NCI-H187 treated with DMSO at 0.1 percent for 48 hours (cell line): ENCODE measurements around the gene TSPAN5.
"Not testable (repeated sequence)": the region's sequence is repeated elsewhere in the genome, so short reads cannot be mapped to it uniquely, and the experiment has no call there.

Experiments
- DNase-seq: peaks from one replicate; lab custom pipeline; 2025; lab: John Stamatoyannopoulos, UW

Gene TSPAN5

GRCh38 chr4:98546910-98547594, 111.4 kb downstream of the TSPAN5 start:
- no peak for DNase-seq

- DNase-seq = no peak
These were observed 113.5 kb downstream of the TSPAN5 start for GRCh38 chr4:98544818-98545414.

DNA sequence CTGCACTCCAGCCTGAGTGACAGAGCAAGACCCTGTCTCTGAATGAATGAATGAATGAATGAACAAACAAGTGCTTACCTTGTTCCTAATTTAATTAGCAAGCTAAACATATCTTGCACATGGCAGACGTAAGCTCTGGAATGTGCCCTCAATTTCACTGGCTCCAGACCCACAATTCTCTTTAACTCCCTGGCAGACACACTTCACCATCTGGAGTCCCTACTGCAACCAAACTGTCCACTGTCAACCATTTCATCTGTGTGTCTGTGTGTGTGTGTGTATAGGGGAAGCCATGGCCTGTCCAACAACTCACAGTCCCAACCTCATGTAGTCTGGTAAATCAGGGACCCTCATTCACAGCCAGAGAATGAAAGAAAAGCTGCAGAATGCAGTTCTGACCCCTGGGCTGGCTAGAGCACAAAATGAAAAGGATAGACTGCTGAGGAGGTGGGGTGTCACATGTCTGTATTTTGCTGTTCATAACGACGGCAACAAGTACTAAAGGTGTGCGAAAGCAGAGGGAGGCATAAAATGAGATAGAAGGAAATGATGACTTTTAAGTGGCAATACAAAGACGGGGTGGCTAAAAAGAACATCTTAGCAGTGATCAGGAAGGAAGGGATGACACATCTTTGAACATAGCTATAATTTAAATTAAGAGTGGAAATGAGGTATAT, 114.1 kb downstream of the TSPAN5 start:
- no peak for DNase-seq

GRCh38 chr4:98542011-98542410, 116.4 kb downstream of the TSPAN5 start:
- DNase-seq = no peak

DNA sequence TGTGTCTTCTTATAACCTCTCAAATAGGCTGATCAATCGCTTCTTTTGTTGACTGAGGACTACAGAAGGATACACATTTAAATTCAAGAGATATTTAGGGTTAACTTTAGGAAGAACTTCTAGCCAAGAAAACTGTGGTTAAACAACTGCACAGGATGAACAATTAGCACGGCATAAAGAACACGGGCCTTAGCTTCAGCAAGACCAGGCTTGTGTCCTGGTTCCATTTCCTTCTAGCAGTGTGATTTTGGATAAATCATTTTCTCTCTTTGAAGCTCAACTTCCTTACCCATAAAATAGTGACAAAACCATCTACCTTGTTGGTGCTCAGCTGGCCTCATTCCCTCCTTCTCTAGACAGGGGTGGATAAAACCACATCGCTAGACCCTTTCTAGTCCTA, 117.6 kb downstream of the TSPAN5 start:
- no peak for DNase-seq

GRCh38 chr4:98539741-98540140, 118.7 kb downstream of the TSPAN5 start:
- DNase-seq = no peak

- no peak for DNase-seq
These were observed 119.1 kb downstream of the TSPAN5 start for GRCh38 chr4:98539299-98539698.

- no peak for DNase-seq
These were observed 121.8 kb downstream of the TSPAN5 start for GRCh38 chr4:98536631-98537030.

- not testable (repeated sequence) for DNase-seq
These were observed 124.3 kb downstream of the TSPAN5 start for GRCh38 chr4:98534146-98534545.

GRCh38 chr4:98530572-98530971, 127.8 kb downstream of the TSPAN5 start:
- DNase-seq = no peak

GRCh38 chr4:98529970-98530569, 128.3 kb downstream of the TSPAN5 start:
- no peak for DNase-seq

DNA sequence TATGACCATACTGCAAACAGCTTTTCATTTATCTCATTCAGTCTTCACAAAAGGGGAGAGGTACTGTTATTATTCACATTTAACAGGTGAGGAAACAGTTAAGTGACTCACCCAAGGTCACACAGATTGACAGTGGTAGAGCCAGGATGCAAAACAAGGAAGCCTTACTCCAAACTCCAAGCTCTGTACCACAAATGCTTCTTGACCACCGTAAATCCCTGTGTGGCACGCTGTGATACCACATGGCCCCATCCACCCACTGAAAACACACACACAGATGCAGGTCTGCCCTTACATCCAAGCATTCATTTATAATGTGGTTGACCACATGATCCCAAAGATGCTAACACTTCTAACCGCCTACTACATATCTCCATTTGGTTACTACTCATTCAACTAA, 129.5 kb downstream of the TSPAN5 start:
- DNase-seq = no peak

DNA sequence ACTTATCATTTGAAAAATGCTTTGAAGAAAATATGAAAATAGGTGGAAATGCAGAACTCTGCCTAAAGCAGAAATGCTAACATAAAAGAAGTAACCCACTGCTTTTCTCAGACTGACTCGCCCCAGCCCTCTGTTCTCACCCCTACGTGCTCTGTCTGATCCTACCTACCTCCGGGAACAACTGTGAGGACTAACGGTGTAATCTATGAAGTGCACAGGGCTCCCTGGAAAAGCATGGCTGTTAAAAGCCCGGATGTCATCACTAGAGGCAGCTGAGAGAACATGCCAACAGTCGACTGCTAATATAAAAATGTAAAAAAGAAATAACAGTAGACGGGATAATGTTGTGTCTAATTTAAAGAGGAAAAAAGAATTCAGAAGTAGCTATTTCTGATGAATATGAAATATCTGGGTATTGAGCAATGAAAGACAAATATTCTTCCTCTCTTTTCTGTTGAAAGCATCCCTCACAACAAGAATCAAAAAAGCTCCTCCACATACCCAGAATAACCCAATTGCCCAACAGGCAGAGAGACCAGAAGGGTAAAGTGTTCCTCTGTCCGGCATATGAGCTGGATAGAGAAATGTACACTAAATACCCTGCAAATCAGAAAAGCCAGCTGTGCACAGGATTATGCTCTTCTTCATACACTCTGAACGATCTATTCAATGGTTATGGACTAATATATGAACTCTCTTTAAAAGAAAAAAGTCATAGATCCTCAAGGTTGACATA, 130.7 kb downstream of the TSPAN5 start:
- DNase-seq = no peak

GRCh38 chr4:98524230-98524629, 134.2 kb downstream of the TSPAN5 start:
- no peak for DNase-seq

GRCh38 chr4:98522636-98523395, 135.6 kb downstream of the TSPAN5 start:
- DNase-seq = no peak

DNA sequence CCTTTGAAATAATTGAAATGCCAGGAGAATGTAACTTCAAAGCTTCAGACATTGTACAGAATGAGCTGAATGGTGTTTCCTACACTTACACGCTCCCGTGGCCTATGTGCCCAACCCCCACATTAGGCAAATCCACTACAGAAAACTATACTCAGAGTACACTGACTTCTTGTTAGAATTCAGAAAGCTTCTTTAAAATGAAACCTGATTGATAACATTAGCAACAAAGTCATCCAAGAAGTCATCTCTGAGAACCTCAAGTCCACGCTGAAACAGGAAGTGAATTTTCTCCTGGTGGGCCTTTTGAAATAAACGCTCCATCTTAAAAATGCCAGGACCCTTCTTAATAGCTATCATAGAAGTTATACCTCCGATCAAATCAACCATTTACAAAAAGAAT, 136.3 kb downstream of the TSPAN5 start:
- DNase-seq = no peak

GRCh38 chr4:98521486-98521885, 136.9 kb downstream of the TSPAN5 start:
- no peak for DNase-seq

GRCh38 chr4:98519268-98519977, 139.0 kb downstream of the TSPAN5 start:
- DNase-seq = no peak

DNA sequence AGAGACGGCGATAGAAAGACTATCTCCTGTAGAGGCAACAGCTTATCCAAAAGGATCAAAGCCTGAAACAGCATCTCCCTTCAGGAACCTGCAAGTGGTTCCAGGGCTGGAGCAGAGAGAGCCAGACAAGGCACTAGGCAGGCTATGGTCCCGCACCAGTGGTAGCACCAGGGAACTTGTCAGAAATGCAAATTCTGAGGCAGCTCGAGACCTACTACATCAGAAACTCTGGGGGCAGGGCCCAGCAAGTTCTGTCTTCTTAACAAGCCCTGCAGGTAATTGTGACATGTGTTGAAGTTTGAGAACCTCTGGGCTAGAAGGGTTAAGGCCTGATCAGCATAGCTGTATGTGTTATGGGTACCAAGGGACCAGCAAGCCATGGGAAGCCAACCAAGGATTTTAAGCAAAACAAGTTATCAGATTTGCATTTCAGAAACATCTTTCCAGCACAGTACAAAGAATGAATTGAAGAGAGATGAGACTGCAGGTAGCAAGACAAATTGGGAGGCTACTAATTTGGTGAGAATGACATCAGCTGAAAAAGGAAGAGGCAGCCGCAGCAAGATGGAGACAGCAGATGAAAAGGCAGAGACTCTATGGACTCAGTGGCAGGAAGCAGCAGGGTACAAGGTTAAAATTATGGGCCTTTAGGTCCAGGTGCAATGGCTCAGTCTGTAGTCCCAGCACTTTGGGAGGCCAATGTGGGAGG, 139.7 kb downstream of the TSPAN5 start:
- DNase-seq = no peak
